ENCODE results near the gene GPX5. TPM values are rescaled to one million over a fixed set of nuclear protein-coding genes. Genes with fewer than 3 reads are reported as not detected.

The GPX5 gene
- total RNA-seq, 3 donors from 2014 or later (not counting 1 experiment from before 2014, with no cell fraction given), result not detected

GRCh38 chr6:28566527-28567252, 41.0 kb downstream of the GPX5 start:
- Histone ChIP-seq H3K4me1 (ENCODE audit: control insufficient read depth, insufficient read depth, low read length) (no peaks in the 10 kb centered on the region), H3K27ac (ENCODE audit: low read length) (no peak overlapping the region), H3K9me3 (ENCODE audit: control insufficient read depth, insufficient read depth, low read length) (no peaks in the 10 kb centered on the region), H3K27me3 (ENCODE audit: control insufficient read depth, insufficient read depth, low read length) (peaks cover 15% of the 10 kb centered on the region), H3K4me3 (ENCODE audit: low read length) (no peak overlapping the region), H3K36me3 (ENCODE audit: control insufficient read depth, insufficient read depth, low read length) (no peaks in the 10 kb centered on the region)
- WGBS (ENCODE audit: insufficient coverage), result 89% methylated on average over 6 of the region's 12 CpGs
- Mint-ChIP-seq H3K4me3 (no peak overlapping the region), H3K36me3 (no peaks in the 10 kb centered on the region), H3K9me3 (peaks cover 0 to 2% of the 10 kb centered on the region in 2 donors), H3K27ac (no peak overlapping the region), H3K4me1 (no peaks in the 10 kb centered on the region), H3K27me3 (ENCODE audit: low read depth in 2 of 2) (peaks cover 16 to 28% of the 10 kb centered on the region in 2 donors)
- intact Hi-C loops (cut with micrococcal nuclease), result no loop called here
- ATAC-seq (no peak), DNase-seq (no peak)
- TF ChIP-seq, protein P1, sequence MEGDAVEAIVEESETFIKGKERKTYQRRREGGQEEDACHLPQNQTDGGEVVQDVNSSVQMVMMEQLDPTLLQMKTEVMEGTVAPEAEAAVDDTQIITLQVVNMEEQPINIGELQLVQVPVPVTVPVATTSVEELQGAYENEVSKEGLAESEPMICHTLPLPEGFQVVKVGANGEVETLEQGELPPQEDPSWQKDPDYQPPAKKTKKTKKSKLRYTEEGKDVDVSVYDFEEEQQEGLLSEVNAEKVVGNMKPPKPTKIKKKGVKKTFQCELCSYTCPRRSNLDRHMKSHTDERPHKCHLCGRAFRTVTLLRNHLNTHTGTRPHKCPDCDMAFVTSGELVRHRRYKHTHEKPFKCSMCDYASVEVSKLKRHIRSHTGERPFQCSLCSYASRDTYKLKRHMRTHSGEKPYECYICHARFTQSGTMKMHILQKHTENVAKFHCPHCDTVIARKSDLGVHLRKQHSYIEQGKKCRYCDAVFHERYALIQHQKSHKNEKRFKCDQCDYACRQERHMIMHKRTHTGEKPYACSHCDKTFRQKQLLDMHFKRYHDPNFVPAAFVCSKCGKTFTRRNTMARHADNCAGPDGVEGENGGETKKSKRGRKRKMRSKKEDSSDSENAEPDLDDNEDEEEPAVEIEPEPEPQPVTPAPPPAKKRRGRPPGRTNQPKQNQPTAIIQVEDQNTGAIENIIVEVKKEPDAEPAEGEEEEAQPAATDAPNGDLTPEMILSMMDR (IDR thresholded peaks at IDR 0.05), result no peak

GRCh38 chr6:28567506-28567905, 41.8 kb downstream of the GPX5 start:
- peaks cover 17% of the 10 kb centered on the region for H3K27me3 ChIP-seq (ENCODE audit: control insufficient read depth, insufficient read depth, low read length)
- ATAC-seq (no peak), DNase-seq (no peak)
- TF ChIP-seq, protein P1 (IDR thresholded peaks at IDR 0.05), result no peak
- no peaks in the 10 kb centered on the region for H3K4me1 ChIP-seq (ENCODE audit: control insufficient read depth, insufficient read depth, low read length)
- H3K9me3 Mint-ChIP-seq, result peaks cover 0 to 2% of the 10 kb centered on the region in 2 donors
- intact Hi-C loops (cut with micrococcal nuclease), result no loop called here
- no peaks in the 10 kb centered on the region for H3K4me1 Mint-ChIP-seq
- H3K27ac Mint-ChIP-seq, result no peak overlapping the region
- H3K27me3 Mint-ChIP-seq (ENCODE audit: low read depth in 2 of 2), result peaks cover 16 to 28% of the 10 kb centered on the region in 2 donors
- H3K4me3 ChIP-seq (ENCODE audit: low read length), result no peak overlapping the region
- no peaks in the 10 kb centered on the region for H3K36me3 Mint-ChIP-seq
- H3K9me3 ChIP-seq (ENCODE audit: control insufficient read depth, insufficient read depth, low read length), result no peaks in the 10 kb centered on the region
- no peak overlapping the region for H3K4me3 Mint-ChIP-seq
- no peak overlapping the region for H3K27ac ChIP-seq (ENCODE audit: low read length)
- H3K36me3 ChIP-seq (ENCODE audit: control insufficient read depth, insufficient read depth, low read length), result no peaks in the 10 kb centered on the region

DNA sequence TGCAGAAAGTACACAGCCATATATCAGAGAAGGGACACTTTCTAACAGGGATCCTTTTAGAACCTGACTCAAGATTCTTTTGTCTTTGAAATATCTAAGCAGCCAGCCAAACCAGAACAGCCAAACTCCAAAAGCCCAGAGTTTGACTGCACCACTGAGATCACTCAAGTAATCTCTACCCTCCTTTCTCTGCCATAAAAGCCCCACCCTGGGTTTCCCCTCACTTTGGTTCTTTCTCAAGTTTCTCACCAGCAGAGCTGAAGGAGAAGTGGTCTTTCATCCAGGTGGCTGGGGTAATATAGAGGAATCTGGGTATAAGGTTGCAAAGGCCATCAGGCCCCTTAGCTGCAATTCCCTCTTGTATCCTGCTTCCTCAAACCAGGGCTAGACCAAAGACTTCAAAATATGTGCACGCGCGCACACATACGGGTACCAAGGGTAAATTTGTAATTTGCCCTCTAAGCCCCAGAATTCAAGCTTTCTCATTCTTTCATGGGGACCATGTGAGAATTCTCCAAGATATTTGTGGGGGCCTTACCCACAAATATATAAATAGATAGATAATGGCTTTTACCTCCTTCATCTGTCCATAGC, 42.9 kb downstream of the GPX5 start:
- peaks cover 16 to 34% of the 10 kb centered on the region in 2 donors for H3K27me3 Mint-ChIP-seq (ENCODE audit: low read depth in 2 of 2)
- Histone ChIP-seq H3K4me3 (ENCODE audit: low read length) (no peak overlapping the region), H3K4me1 (ENCODE audit: control insufficient read depth, insufficient read depth, low read length) (no peaks in the 10 kb centered on the region), H3K9me3 (ENCODE audit: control insufficient read depth, insufficient read depth, low read length) (no peaks in the 10 kb centered on the region), H3K27ac (ENCODE audit: low read length) (no peak overlapping the region), H3K27me3 (ENCODE audit: control insufficient read depth, insufficient read depth, low read length) (peaks cover 17% of the 10 kb centered on the region), H3K36me3 (ENCODE audit: control insufficient read depth, insufficient read depth, low read length) (no peaks in the 10 kb centered on the region)
- H3K9me3 Mint-ChIP-seq, result peaks cover 0 to 2% of the 10 kb centered on the region in 2 donors
- H3K36me3 Mint-ChIP-seq, result no peaks in the 10 kb centered on the region
- 91% methylated on average over 4 of the region's 4 CpGs for WGBS (ENCODE audit: insufficient coverage)
- no peak overlapping the region for H3K27ac Mint-ChIP-seq
- no peak for ATAC-seq
- TF ChIP-seq, protein P1 (IDR thresholded peaks at IDR 0.05), result no peak
- DNase-seq, result no peak
- H3K4me1 Mint-ChIP-seq, result no peaks in the 10 kb centered on the region
- intact Hi-C loops (cut with micrococcal nuclease), result no loop called here
- no peak overlapping the region for H3K4me3 Mint-ChIP-seq
